ENCODE data around the gene UQCRC1.

UQCRC1 gene

GRCh38 chr3:48565591-48566400 is 43.6 kb downstream of the UQCRC1 start:
- TF ChIP-seq CTCF (IDR thresholded peaks at IDR 0.05; ENCODE audit: insufficient read depth, low read length, poor library complexity, severe bottlenecking), result no peak
- no peaks in the 10 kb centered on the region for H3K27me3 ChIP-seq (replicated peaks; ENCODE audit: control insufficient read depth, insufficient read depth, low read length)
- H3K36me3 ChIP-seq (ENCODE audit: control insufficient read depth, insufficient read depth, low read length), result no peaks in the 10 kb centered on the region
- H3K4me3 ChIP-seq (replicated peaks; ENCODE audit: low read depth, low read length), result no peak overlapping the region
- DNase-seq (ENCODE audit: extremely low read depth, insufficient read length), result no peak

GRCh38 chr3:48565186-48565585 is 44.3 kb downstream of the UQCRC1 start:
- DNase-seq (ENCODE audit: extremely low read depth, insufficient read length), result no peak
- no peak for TF ChIP-seq CTCF (IDR thresholded peaks at IDR 0.05; ENCODE audit: insufficient read depth, low read length, poor library complexity, severe bottlenecking)
- Histone ChIP-seq H3K27me3 (replicated peaks; ENCODE audit: control insufficient read depth, insufficient read depth, low read length) (no peaks in the 10 kb centered on the region), H3K4me3 (replicated peaks; ENCODE audit: low read depth, low read length) (no peak overlapping the region), H3K36me3 (ENCODE audit: control insufficient read depth, insufficient read depth, low read length) (no peaks in the 10 kb centered on the region)

GRCh38 chr3:48564667-48565066 is 44.8 kb downstream of the UQCRC1 start:
- no peak for TF ChIP-seq CTCF (IDR thresholded peaks at IDR 0.05; ENCODE audit: insufficient read depth, low read length, poor library complexity, severe bottlenecking)
- no peaks in the 10 kb centered on the region for H3K27me3 ChIP-seq (replicated peaks; ENCODE audit: control insufficient read depth, insufficient read depth, low read length)
- H3K36me3 ChIP-seq (ENCODE audit: control insufficient read depth, insufficient read depth, low read length), result no peaks in the 10 kb centered on the region
- no peak overlapping the region for H3K4me3 ChIP-seq (replicated peaks; ENCODE audit: low read depth, low read length)
- DNase-seq (ENCODE audit: extremely low read depth, insufficient read length), result no peak

- no peak for DNase-seq (ENCODE audit: extremely low read depth, insufficient read length)
- H3K4me3 ChIP-seq (replicated peaks; ENCODE audit: low read depth, low read length), result no peak overlapping the region
- no peak for TF ChIP-seq CTCF (IDR thresholded peaks at IDR 0.05; ENCODE audit: insufficient read depth, low read length, poor library complexity, severe bottlenecking)
- H3K36me3 ChIP-seq (ENCODE audit: control insufficient read depth, insufficient read depth, low read length), result no peaks in the 10 kb centered on the region
- no peaks in the 10 kb centered on the region for H3K27me3 ChIP-seq (replicated peaks; ENCODE audit: control insufficient read depth, insufficient read depth, low read length)
These were observed 45.4 kb downstream of the UQCRC1 start for GRCh38 chr3:48564022-48564421.

GRCh38 chr3:48563382-48563918 is 46.0 kb downstream of the UQCRC1 start, which contains the start of gene UCN2:
Gene UCN2 (minus strand): TSS chr3:48563781. CDS start chr3:48563124, 657 bp downstream.
- no peak for DNase-seq (ENCODE audit: extremely low read depth, insufficient read length)
- Histone ChIP-seq H3K27me3 (replicated peaks; ENCODE audit: control insufficient read depth, insufficient read depth, low read length) (no peaks in the 10 kb centered on the region), H3K4me3 (replicated peaks; ENCODE audit: low read depth, low read length) (no peak within 1 kb of the TSS), H3K36me3 (ENCODE audit: control insufficient read depth, insufficient read depth, low read length) (no peaks in the 10 kb centered on the region)
- no peak for TF ChIP-seq CTCF (IDR thresholded peaks at IDR 0.05; ENCODE audit: insufficient read depth, low read length, poor library complexity, severe bottlenecking)
